IPS DF 4.7 (cell line): ENCODE measurements around the gene CDC6.

Experiments
- DNase-seq: peaks from one replicate; pipeline ENCODE4 v3.0.0-alpha.2; 2013; ENCODE audit warnings: low spot score; ENCODE audit errors: extremely low read depth

The CDC6 gene, protein sequence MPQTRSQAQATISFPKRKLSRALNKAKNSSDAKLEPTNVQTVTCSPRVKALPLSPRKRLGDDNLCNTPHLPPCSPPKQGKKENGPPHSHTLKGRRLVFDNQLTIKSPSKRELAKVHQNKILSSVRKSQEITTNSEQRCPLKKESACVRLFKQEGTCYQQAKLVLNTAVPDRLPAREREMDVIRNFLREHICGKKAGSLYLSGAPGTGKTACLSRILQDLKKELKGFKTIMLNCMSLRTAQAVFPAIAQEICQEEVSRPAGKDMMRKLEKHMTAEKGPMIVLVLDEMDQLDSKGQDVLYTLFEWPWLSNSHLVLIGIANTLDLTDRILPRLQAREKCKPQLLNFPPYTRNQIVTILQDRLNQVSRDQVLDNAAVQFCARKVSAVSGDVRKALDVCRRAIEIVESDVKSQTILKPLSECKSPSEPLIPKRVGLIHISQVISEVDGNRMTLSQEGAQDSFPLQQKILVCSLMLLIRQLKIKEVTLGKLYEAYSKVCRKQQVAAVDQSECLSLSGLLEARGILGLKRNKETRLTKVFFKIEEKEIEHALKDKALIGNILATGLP

DNA sequence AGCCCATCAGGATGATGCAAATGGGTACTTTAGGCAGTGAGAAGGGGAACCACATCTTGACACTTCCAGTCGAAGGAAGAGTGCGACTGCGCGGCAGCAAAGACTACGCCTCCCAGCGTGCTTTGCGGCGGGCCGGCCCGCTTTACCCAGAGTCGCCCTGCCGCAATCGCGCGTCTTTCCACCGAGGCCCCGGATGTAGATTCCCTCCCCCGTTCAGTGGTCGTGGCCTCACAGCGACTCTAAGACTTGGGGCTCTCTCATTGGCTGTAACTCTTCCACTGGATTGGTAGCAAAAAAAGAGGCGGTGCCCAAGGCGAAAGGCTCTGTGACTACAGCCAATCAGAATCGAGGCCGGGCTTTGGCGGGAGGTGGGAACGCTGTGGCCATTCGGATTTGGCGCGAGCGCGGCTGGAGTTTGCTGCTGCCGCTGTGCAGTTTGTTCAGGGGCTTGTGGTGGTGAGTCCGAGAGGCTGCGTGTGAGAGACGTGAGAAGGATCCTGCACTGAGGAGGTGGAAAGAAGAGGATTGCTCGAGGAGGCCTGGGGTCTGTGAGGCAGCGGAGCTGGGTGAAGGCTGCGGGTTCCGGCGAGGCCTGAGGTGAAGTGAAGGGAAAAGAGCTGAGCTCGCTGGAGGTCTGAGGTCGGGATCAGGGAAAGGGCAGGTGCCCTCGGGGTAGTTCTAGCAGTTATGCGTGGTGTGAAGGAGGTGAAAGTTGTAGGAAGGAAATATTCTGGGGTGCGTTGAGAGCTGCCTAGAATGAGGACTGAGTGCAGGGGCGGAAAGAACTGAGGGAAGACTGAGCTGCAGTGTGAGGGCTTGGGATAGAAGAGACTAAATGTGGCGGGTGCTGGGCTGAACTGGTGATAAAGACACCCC lies at the start of gene CDC6:
CDC6 (plus strand) TSS at position 386 of the 876 bp plus-strand sequence. CDS start 1,542 bp downstream, outside the sequence.
- DNase-seq = peak; percentile 99

DNA sequence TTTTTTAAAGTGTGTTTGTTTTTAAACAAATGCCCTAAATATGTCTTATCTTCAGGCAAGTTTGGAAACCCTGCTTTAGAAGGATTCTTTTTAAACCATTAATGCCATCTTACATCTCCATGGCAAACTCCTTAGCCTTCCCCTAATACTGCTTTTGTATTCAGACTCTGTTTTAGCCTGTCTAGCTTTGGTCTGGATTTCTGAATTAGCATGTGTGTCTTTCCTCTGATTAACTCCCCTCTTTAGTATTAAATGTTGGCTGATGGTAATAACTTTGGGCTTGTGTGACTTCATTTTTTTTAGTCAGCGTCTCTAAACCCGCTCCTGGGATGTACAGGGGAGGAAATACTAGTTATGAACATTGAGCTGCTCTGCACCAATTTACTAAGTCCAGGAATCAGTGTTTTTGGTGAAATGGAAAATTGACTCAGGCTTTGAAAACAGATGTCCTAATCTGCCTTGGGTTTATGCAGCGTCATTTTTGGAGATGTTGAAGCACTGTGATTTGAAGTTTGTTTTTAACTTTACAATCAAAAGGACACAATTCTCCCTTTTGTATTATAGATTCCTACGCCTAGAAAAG lies 46.3 kb upstream of the CDC6 start:
- DNase-seq = no peak

DNA sequence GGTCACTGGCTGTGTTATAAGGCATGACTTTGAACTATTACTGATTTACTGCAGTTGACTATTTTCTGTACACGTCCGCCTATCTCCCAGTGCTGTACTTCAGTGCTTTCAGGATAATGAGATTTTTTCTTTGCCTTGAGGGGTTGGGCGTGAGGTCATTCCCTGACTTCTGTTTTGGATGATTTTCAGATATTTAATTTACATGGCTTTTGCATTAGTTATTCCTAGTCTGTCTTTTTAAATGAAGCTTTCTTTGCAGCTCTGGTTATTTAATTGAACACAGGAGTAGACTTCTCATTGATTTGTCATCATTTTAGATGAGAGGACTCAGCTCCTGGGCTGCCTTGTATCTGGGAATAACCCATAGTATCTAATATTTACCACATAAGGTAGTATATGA lies 44.9 kb upstream of the CDC6 start:
- DNase-seq = no peak

DNA sequence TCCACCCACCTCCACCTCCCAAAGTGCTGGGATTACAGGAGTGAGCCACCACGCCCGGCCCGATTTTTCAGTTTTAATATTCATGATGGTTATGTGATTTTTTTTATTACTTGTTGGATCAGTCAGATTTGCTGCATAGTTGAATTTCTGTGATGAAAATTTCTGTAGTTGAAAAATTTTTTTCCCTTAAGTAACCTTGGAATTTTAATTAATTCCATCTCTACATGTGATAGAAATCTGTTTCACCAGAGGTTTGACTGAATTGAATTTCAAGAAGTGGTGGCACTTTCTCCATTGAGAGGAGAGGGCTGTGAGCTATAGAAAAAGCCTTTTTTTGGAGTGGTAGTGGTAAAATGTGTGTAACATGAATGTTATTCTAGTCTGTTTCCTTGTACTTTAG lies 43.9 kb upstream of the CDC6 start:
- no peak for DNase-seq

DNA sequence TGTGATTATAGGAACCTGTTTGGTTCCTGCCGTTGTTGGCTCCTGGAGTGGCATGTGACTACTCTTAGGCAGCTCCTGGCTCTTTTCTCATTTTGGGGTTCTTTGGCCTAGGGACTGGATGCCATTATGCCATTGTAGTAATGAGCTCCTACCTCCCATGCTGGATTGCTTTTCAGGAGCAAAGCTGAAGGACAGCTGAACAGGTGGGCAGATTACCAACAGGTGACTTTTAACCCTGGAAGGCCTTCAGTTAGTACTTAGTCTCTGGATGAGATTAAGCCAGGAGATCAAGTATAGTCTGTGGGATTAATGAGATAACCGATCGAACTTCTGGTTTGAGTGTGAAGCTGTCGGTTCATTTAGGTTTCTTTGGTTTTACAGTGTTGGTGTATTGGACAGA lies 43.4 kb upstream of the CDC6 start:
- no peak for DNase-seq

GRCh38 chr17:40247926-40248495 lies 39.7 kb upstream of the CDC6 start:
- no peak for DNase-seq

GRCh38 chr17:40248507-40248906 lies 39.2 kb upstream of the CDC6 start:
- no peak for DNase-seq

DNA sequence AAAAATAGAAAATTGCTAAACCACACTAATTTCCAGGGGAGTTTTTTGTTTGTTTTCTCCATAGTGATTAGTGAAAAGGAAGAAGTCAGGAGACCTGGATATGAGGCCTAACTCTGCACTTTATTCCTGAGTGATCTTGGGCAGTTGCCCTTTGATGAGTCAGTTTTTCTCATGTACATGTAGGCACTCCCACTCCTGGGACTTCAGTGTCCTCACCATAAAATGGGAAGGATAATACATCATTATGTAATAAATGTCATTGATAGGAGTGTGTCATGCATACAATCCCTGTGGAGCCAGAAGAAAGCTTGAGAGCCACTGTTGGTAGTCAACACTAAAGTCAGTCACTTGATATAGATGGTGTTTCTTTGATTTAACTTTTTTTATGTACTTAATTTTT lies 36.1 kb upstream of the CDC6 start:
- no peak for DNase-seq

GRCh38 chr17:40253565-40253964 lies 34.1 kb upstream of the CDC6 start:
- no peak for DNase-seq

DNA sequence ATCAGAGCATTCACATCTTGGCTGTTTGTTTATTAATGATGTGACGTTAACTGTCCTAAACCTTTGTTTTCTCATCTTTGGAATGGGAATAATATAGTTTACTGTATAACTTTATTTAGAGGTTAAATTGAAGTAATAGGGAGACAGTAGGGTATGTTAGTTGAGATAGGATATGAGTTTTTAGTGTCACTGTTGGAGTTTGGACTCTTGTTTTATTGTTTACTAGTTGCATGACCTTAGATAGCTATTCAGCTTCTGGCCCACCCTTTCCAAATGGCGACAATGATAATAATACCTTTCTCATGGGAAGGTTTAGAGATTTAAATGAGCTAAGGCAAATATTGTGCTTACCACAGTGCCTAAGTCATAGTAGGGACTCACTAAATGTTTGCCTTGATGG lies 28.2 kb upstream of the CDC6 start:
- no peak for DNase-seq

DNA sequence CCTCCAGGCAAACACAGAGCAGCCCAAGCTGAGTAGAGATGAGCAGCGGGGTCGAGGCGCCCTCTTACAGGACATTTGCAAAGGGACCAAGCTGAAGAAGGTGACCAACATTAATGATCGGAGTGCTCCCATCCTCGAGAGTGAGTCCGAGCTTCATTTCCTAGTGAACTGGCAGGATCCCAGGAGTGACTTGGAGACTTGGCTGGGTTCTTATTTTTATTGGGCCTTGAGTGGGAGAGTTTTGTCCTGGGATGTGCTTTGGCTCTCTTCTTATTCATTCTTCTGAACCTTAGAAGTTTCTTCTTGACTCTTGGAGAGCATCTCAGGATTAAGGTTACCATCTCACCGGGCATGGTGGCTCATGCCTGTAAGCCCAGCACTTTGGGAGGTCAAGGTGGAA lies 27.2 kb upstream of the CDC6 start:
- DNase-seq = no peak

DNA sequence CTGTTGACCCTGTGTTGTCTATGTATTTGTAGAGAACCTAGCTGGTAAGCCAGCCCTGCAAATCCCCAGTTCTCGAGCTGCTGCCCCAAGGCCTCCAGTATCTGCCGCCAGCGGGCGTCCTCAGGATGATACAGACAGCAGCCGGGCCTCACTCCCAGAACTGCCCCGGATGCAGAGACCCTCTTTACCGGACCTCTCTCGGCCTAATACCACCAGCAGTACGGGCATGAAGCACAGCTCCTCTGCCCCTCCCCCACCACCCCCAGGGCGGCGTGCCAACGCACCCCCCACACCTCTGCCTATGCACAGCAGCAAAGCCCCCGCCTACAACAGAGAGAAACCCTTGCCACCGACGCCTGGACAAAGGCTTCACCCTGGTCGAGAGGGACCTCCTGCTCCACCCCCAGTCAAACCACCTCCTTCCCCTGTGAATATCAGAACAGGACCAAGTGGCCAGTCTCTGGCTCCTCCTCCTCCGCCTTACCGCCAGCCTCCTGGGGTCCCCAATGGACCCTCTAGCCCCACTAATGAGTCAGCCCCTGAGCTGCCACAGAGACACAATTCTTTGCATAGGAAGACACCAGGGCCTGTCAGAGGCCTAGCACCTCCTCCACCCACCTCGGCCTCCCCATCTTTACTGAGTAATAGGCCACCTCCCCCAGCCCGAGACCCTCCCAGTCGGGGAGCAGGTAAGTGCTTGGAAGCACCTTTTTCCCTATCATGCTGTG lies 23.1 kb upstream of the CDC6 start:
- DNase-seq = no peak

DNA sequence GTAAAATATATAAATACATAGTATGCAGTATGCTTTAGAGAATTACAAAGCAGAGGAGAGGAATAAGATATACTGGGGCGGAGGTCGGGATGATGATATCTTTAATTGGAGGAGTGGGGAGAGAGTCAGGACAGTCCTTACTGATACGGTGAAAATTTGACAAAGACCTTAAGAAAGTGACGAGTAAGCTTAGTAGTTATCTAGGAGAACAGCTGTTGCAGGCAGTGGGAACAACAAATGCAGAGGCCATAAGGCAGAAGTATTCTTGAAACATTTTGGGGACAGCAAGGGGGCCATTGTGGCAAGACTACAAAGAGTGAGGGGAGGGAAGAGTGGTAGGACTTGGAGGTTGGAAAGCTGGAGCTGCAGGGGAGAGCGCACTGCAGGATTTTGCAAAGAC lies 22.3 kb upstream of the CDC6 start:
- DNase-seq = no peak

DNA sequence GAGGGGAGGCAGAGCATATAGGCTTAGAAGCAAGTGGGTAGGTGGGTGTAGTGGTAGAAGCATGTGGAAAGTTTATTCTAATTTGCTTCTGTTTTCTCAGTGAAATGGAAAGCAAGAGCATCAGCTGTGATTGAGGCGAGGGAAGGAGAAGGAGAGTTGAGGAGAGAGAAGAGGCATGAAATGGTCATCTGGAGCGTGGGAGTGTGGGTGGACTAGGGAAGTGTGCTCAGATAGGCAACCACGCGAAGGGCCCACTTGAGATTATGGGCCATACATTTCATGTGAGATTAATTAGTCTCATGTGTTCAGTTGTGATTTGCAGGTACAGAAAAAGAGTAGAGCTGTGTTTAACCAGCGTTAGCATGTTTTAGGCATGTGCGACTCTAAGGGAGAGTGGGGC lies 20.8 kb upstream of the CDC6 start:
- DNase-seq = no peak

GRCh38 chr17:40268141-40268712 lies 19.5 kb upstream of the CDC6 start:
- no peak for DNase-seq

DNA sequence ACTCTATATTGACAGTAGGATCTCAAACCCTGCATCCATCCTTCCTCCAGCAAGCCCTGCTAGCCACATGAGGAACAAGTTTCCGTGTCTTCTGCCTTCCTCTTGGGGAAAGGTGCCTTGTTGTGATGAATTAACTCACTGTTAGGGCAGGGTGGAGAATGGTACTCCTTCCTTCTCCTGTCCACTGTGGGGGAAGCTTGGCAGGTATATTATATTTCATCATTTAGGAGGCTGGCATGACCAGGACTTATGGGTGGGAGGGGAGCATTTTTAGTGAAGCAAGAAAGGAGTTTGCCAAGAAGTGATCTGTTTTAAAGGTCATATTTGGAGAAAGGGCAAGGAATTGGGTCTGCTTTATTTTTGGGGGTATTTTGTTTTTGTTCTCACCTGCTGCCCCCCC lies 9.3 kb upstream of the CDC6 start:
- no peak for DNase-seq

- no peak for DNase-seq
Observed at GRCh38 chr17:40279402-40279801, 8.3 kb upstream of the CDC6 start.

DNA sequence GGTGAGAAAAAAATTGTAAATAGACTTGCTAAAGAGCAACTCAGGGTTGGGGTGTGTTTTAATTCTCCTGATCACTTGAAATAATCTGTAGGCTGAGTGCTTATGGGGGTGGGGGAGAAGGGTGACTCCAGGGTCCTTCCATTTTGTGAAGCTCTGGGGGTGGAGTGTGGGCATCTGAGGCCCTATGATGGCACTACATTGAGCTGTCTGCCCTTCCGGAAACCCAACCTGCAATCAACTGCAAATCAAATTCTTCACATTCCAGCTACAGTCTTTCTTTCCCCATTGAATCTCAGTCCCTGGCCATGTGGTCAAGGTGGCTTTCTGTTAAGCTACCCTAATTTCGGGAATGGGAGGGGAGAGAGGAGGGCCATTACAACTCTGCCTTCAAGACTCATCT lies 6.0 kb upstream of the CDC6 start:
- no peak for DNase-seq

- no peak for DNase-seq
Observed at GRCh38 chr17:40283662-40284061, 4.0 kb upstream of the CDC6 start.

GRCh38 chr17:40284085-40284713 lies 3.5 kb upstream of the CDC6 start:
- DNase-seq = no peak
